Hippocampal formation (tissue), 2 donors: Measurements from ENCODE around the gene SERPINA10.

ENCODE experiments used
- DNase-seq, 2 donors: peaks; one replicate each; lab custom pipeline; 2025; lab: John Stamatoyannopoulos, UW

Gene SERPINA10, protein sequence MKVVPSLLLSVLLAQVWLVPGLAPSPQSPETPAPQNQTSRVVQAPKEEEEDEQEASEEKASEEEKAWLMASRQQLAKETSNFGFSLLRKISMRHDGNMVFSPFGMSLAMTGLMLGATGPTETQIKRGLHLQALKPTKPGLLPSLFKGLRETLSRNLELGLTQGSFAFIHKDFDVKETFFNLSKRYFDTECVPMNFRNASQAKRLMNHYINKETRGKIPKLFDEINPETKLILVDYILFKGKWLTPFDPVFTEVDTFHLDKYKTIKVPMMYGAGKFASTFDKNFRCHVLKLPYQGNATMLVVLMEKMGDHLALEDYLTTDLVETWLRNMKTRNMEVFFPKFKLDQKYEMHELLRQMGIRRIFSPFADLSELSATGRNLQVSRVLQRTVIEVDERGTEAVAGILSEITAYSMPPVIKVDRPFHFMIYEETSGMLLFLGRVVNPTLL

GRCh38 chr14:94292872-94293577 is at the start of gene SERPINA10:
Gene SERPINA10, minus strand, starts transcription at chr14:94293268. Its CDS starts 2,675 bp downstream, at chr14:94290593.
- no peak for DNase-seq

GRCh38 chr14:94342334-94342934 is 49.4 kb upstream of the SERPINA10 start:
- peak in 1 of 2 donors; percentile 14 for DNase-seq

GRCh38 chr14:94341656-94342333 is 48.7 kb upstream of the SERPINA10 start:
- no peak for DNase-seq

- no peak for DNase-seq
Observed at GRCh38 chr14:94340533-94340932, 47.5 kb upstream of the SERPINA10 start.

DNA sequence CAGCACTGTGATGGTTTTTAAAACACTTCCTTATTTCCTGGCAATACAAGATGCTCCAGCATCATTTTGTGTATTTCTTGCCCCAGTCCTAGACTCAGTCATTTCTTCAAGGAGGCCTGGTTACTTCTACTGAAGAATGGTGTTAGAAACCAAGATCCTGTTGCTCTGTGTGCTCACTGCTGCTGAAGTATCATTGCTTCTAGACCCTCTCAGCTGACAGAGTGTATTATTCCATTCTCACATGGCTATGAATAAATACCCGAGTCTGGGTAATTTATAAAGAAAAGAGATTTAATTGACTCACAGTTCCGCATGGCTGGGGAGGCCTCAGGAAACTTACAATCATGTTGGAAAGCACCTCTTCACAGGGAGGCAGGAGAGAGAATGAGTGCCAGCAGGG is 45.0 kb upstream of the SERPINA10 start:
- DNase-seq = no peak

GRCh38 chr14:94337274-94337673 is 44.2 kb upstream of the SERPINA10 start:
- no peak for DNase-seq

GRCh38 chr14:94334872-94335271 is 41.8 kb upstream of the SERPINA10 start:
- no peak for DNase-seq

DNA sequence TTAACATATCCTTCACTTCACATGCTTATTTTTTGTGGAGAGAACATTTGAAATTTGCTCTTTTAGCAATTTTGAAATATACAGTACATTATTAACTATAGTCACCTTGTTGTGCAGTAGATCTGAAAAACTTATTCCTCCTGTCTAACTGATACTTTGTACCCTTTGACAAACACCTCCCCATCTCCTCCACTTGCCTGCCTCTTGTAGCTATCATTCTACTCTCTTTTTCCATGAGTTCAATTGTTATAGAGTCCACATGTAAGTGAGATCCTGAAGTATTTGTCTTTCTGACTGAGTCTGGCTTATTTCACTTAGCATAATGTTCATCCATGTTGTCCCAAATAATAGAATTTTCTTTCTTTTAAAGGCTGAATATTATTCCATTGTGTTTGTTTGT is 39.5 kb upstream of the SERPINA10 start:
- no peak for DNase-seq

- DNase-seq = no peak
Observed at GRCh38 chr14:94332063-94332583, 39.1 kb upstream of the SERPINA10 start.

- no peak for DNase-seq
Observed at GRCh38 chr14:94331462-94331861, 38.4 kb upstream of the SERPINA10 start.

- no peak for DNase-seq
Observed at GRCh38 chr14:94330857-94331256, 37.8 kb upstream of the SERPINA10 start.

DNA sequence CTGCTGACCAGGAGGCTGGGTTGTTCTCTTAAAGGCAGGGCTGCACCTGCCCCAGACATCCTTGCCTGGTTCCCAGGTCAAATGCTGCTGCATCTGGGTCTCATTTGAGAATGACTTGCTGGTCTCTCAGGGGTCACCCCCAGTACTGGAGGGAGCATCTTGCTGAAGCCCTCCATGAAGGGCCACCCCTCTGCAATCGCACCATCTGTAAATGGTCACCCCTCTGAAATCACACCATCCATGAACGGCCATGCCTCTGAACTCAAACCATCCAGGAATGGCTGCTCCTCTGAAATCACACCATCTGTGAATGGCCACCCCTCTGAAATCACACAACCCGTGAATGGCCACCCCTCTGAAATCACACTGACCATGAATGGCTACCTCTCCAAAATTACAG is 37.4 kb upstream of the SERPINA10 start:
- no peak for DNase-seq

DNA sequence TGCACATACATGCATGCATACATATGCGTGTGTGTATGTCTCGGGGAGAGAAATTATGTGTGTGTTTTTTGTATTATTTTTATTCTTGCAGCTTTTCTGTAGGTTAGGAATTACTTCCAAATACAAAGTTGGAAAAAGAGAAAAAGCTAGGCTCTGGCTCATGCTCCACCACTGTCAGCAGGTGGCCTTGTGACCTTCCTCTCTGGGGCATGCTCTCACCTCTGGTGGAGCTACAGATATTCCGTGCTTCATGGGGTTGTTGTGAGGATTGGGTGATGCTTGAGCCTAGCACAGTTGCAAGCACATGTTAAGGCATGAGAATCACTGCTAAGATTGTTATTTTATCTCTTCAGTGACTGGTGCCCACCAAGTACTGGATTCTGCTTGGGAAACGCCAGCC is 36.8 kb upstream of the SERPINA10 start:
- DNase-seq = no peak

- no peak for DNase-seq
Observed at GRCh38 chr14:94328196-94328595, 35.1 kb upstream of the SERPINA10 start.

DNA sequence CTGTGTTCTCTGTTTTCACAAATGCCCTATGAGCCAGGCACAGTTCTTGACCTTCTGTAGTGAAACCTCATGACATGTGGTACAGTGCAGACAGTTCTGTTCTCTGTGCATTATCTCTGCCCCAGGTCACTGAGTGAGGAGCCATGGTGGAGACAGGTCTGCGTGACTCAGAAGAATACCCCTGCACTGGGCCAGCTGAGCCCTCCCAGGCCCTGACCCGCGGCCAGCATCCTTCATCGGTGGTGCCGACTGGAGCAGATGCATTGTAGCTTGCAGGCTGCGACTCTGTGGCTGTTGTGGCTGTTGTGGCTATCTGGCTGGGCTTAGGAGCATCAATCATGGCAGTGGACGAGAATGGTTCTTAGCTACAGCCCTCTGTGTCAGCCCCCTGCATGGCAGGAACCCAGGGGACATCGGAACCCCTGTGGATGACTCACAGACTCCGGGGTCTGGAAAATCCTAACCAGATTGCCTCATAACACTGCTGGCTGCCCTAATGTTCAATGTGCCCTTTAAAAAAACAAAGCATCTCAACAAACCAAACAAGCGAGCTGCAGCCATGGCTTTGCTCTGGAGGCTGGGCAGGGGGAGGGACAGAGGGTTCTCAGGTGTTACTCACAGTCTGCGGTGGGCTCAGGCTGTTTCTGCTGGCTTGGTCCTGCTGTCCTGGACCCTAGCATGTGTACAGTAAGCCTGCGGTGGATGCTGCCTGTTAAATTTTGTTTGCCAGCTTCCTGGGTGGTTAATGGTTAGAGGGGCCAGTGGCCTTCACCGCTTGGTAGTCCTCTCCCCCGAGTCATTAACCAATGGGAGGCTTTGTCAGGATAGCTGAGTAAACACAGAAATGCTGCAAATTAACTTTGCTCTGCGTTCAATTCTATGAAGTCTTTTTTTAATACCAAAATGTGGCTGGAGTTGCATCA is 29.8 kb upstream of the SERPINA10 start, which contains the start of gene SERPINA6:
SERPINA6 (minus strand) TSS at position 689 of the 923 bp plus-strand sequence. CDS start 8,688 bp downstream, outside the sequence.
- DNase-seq = no peak

- DNase-seq = no peak
Observed at GRCh38 chr14:94321421-94322271, 28.6 kb upstream of the SERPINA10 start.

DNA sequence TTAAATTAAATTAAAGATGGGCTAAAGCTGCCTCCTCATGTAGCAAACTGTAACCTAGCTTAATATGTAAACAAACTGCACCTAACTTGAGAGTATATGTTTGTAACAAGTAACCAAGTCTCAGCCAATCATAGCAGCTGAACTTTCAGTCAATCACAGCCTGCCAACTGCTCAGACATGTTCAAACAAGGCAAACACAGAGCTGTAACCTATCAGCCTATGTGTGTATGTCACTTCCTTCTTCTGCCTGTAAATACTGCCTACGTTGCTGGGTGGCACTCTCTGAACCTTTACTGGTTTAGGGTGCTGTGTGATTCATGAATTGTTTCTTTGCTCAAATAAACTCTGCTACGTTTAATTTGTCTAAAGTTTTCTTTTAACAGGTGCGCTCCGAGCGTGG is 27.2 kb upstream of the SERPINA10 start:
- no peak for DNase-seq

DNA sequence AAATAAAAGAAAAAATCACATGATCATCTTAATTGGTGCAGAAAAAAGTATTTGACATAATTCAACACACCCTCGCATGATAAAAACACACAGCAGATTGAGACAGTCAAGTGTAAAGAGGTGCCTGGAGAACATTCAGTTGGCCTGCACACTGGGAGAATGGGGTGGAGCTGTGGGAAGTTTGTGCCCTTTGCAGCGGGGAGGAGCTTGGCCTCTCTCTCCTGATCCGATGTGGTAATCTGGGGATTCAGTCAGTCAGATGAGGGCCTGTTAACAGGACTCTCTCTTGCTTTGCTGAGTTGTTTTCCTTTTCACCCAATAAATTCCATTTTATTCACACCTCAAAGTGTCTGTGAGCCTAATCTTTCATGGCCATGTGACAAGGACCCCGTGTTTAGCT is 24.2 kb upstream of the SERPINA10 start:
- no peak for DNase-seq

DNA sequence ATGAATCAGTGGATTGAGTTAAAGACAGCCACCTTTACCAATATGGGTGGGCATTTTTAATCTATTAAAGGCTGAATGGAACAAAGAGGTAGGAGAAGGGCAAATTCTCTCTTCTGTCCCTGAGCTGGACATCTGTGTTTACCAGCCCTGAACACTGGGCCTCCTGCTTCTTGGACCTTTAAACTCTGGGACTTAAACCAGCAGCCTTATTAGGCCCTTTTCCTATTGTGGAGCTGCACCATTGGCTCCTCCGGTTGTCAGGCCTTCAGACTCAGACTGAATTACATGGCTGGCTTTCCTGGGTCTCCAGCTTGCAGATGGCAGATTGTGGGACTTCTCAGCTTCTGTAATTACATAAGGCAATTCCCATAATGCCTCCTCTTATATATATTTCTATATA is 23.6 kb upstream of the SERPINA10 start:
- no peak for DNase-seq

- no peak for DNase-seq
Observed at GRCh38 chr14:94314890-94315289, 21.8 kb upstream of the SERPINA10 start.
